Testis (tissue), 2 donors: ENCODE results near the gene SAMD4A.

Experiments used
- CTCF ChIP-seq, 3 experiments: fragments of 450-650 bp in 2 of 3; fragments of 200-600 bp in 1 of 3; sonication (generic) in 1 of 3; IDR thresholded peaks; one replicate each; pipeline ENCODE4 v1.5.1; 2016 to 2019; ENCODE audit warnings: antibody characterized with exemption in 3 of 3, mild to moderate bottlenecking in 2 of 3, moderate library complexity in 1 of 3
- POLR2A ChIP-seq: fragments of 450-650 bp; IDR thresholded peaks from one replicate; pipeline ENCODE4 v1.6.1; 2017; ENCODE audit warnings: antibody characterized with exemption, mild to moderate bottlenecking, moderate library complexity

GRCh38 chr14:54699735-54700134 is 132.8 kb downstream of the SAMD4A start:
- TF ChIP-seq CTCF (IDR thresholded peaks at IDR 0.05) = no peak
- no peak for TF ChIP-seq POLR2A
